Stromal cell of bone marrow (primary cell): ENCODE measurements around the gene DCST1.

Source experiments
- DNase-seq: peaks from one replicate; pipeline ENCODE4 v3.0.0-alpha.2; 2012; ENCODE audit warnings: low read depth

DCST1 gene

DNA sequence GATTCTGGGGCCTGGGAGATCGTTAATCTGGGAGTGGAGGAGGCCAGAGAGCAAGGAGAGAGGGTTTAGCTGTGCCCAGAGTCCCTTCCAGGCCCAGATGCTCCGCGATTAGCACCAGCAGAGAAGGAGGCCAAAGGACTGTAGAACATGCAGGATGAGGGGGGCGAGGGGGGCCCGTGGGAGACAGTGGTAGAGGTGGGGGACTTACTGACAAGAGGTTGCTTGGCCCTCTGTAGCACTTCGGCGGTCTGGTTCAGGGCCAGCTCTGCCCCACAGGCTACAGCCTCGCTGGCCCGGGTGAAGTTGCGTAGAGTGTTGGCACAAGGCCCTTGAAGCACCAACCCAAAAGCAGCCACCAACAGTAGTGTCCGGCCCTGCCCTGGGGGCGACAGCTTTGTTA is 738 bp upstream of the DCST1 start:
- no peak for DNase-seq

DNA sequence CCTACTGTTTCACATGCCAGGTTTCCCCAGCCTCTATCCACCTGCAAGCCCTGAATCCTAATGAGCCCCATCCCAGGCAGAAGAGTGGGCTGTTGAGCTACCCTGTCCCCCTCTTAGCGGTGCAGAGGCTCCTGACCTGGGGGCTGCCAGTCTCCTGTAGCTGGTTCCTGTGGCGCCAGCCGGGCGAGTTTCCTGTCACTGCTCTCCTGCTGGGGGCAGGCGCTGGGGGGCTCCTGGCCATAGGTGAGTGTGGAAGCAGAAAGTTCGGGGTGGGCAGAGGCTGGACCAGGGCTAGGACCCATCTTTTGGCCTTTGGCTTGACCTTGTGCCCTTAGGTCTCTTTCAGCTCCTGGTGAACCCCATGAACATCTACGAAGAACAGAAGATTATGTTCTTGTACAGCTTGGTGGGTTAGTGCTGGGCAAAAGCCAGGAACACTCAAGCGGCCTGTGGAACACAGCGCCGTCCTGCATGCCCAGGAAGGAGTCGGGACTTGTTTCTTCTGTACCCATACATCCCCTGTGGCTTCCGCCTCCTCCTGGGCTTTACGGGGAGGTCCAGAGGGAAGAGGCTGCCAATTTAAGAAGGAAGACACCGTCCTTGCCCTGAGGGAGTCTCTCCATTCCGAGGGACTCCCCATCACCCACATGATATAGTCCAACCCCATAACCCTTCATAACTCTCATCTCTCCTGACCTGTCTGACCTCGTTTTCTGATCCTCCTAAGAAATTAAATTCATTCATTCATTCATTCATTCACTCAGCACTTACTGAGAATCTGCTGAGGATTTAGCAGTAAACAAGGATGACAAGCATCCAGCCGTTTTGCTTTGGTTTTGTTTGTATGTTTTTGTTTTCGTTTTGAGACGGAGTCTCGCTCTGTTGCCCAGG is 939 bp downstream of the DCST1 start:
- DNase-seq: no peak

DNA sequence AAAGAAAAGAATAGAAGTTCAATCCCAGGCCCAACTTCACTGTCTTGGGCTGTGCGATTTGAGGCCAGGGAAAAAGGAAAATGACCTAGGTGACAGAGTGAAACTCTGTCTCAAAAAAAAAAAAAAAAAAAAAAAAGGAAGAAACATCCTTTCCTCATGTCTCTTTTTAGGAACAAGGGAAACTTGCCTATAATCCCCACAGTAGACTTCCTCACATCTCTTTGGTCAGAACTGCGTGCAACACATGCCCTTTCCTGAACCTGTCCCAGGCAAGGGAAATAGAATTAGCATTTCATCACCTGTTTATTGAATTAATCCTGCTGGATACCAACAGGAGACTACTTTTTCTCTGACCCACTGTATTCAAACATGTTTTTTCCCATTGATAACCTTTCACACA is 2.3 kb downstream of the DCST1 start:
- DNase-seq: no peak

DNA sequence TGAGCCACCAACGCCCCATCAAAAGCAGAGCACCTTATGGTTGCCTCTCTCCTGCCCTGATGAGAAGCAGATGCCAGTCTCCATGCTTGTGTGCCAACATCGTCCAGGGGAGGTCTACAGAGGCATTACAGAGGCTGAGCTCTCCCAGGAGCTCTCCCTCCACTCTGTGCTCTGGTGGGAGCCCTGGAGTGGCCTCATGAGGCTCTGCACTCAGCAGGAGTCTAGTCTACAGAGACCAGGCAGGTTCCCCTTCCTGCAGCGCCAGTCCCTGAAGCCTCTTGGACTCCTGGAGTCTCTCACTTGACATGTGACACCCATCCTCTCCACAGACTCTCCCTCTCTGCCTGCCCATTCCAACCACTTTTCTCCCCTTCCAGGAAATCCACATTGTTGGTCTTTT is 3.4 kb downstream of the DCST1 start:
- no peak for DNase-seq

DNA sequence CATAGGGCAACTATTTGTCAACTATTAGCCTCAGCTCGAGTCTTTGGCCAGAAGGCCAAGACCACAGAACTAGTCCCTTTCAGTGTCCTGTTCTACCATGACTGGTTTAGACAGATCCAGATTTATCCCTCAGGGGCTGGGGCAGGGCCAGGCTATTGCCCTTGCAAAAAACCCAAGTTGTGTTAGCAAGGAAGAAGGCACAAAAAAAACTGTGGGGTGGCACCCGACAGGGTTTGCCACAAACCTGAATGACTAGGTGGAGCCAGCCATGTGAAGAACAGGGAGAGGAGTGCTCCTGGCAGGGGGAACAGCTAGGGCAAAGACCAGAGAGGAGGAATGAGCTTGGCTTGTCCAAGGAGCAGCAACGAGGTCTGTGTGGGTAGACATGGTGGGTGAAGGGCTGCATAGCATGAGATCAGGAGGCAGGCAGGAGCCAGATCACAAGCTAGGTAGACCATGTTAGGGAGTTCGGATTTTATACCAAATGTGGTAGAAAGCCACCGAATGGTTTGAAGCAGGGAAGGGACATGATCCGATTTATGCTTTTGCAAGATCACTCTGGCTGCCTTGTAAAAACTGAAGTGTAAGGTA is 4.3 kb downstream of the DCST1 start:
- DNase-seq: no peak

DNA sequence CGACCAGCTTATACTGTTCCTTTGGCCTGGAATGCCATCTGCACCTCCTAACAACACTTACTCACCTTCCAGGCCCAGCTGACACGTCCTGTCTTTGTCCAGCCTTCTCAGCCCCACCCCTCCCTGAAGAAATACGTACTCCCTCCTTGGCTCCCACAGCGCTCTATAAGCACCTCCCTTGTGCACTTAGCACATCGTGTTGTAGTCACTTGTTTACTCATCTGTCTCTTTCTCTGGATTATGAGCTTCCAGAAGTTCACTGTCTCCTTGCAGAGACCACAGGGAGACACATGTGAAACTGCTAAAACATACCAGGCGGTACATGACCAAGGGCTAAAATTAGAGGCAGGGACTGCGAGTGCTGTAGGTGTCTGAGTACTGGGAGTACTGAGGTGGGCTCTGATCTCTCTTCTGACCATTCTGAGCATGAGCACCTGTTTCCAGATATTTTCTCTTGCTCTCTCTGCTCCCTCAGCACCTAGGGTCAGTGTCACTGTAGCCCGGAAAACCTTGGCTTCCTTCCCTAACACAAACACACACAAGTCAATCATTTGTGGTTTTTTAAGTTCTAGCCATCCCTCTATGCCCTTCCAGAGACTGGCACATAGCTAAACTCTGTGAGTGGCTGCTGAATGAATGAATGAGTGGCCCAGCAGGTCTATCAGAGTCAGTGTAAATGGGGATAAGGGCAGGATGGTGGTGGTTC is 5.1 kb downstream of the DCST1 start:
- DNase-seq: no peak

DNA sequence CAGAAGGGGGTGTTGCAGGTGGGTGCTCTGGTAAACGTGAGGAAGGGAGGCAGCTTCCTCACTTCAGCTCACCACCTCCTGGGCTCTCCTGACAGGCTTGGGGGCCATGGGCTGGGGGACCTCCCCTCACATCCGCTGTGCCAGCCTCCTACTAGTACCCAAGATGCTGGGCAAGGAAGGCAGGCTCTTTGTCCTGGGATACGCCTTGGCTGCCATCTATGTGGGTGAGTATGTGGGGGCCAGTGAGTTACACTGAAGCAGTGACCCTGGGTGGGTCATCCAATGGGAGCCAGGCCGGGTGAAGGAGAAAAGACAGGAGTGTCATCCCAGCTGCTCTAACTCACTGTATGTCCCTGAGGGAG is 5.7 kb downstream of the DCST1 start:
- no peak for DNase-seq

DNA sequence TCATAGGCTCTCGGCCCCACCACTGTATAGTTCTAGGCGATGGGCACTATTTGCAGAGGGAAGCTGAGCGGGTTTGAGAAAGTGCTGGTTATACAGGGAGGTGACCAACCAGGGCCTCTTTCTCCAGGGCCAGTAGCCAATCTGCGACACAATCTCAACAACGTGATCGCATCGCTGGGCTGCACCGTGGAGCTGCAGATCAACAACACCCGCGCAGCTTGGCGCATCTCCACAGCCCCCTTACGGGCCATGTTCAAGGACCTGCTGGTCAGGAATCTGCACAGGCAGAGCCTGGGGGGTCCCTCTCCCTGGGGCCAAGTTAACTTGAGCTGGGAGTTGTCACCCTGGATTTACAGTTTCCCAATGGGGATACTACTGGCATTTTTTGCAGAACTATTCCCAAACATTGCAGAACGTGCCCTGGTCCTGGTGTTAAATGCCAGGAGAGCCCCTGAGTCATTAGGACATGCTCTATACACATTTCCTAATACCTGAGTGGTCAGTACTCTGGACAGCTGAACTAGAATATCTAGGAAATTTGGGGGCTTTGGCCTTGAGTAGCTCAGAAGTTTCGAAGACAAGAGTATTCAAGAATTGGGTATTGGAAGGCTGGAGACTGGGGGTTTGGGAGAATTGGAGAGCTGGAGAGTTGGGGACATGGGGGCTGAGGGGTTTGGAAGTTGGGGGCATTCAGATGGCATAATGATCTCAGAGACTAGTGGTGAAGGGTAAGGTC is 6.9 kb downstream of the DCST1 start:
- DNase-seq: no peak

DNA sequence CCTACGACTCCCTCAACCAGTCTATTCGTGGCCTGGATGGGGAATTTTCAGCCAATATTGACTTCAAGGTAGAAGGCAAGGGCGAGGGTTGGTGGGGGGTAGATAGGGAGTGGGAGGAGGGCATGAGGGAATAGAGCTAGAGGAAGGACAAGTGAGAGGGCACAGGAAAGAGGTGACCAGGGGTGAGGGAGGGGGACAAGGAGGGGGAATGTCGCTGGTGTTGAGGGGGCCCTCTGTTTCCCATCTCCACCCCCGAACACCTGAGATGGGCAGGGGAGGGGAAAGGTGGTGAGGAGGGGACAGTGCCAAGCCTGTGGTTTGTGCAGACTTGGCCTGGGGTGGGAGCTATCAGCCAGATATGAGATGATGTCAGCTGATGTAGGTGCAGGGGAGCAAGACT is 9.2 kb downstream of the DCST1 start:
- DNase-seq: no peak

DNA sequence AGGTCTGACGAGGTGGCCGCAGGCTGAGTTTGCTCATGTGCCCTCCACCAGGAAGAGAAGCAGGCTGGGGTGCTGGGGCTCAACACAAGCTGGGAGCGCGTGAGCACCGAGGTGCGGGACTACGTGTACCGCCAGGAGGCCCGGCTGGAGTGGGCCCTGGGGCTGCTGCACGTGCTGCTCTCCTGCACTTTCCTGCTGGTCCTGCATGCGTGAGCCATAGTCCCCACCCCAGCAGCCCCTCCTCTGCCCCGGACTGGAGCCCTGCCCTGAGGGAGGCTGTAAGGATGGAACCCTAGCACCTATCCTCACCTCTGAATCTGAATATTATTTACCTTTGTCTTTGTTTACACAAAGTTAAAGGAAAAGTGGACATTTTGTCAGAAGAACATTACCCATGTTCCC is 9.7 kb downstream of the DCST1 start:
- DNase-seq: no peak

DNA sequence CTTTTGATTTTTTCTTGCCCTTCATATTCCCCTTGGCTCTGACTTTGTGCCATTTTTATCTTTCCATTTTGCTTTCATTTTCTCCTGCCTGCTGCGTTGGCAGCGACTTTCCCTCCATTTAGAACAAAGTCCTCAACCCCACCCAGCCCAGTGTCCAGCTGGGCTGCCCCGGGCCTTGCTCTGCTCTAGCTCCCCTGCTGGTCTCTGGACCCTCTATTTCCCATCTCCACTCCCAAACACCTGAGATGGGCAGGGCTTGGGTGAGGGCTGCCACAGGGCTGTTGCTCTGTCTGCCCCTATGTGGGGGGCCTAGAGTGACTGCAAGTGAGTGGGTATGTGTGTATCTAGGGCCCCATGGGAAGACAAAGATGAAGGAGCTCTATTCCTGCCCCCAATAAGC is 10.2 kb downstream of the DCST1 start:
- DNase-seq: no peak

DNA sequence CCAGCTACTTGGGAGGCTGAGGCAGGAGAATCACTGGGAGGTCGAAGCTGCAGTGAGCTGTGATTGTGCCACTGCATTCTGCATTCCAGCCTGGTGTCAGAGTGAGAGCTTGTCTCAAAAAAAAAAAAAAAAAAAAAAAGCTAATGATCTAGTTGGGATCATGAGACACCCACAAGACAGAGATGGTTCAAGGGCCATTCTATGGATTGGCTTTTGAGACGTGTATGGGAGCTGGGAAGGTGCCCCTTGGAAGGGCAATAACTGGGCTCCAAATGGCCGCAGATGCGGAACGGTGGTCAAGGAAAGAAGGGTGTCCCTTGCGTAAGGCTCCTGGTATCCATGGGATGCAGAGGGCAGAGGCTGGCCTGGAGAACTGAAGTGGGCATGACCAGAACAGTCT is 10.7 kb downstream of the DCST1 start:
- no peak for DNase-seq

DNA sequence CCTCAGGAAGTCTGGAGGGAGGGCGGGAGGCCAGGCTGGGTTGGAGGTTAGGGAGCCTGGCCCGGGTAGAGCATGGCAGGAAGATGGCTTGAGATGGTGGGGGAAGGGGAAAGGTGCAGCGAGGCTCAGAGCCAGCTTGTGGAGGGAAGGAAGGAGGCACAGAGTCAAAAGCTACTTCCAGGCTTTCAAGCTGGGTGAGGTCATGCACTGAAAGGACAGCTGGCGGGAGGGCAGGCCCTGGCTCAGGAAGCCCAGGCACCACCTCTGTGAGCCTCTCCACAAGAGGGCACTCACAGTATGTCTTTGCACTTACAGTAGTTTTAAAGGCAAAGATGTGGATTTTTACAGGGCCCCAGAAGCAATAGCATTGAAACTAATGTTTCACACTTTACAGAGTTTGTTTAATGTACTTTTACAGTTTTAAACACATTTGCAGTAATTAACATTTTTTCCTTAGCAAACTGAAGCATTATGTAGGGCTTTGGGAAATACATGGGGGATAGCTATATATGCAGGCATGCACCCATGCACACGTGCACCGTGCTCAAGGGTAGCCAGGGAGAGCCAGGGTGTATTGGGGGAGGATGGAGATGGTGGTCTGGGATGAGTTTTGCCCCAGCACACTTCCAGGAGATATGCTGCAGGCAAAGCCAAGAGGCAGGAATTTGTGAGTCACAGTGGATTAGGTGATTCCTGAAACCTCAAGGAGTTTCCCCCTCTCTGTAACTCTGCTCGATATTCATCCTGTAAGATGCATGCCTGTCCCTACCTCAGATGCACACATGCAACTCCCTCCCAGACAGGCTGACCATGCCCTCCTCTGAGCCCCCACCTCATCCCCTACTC is 11.4 kb downstream of the DCST1 start:
- peak; percentile 67 for DNase-seq

DNA sequence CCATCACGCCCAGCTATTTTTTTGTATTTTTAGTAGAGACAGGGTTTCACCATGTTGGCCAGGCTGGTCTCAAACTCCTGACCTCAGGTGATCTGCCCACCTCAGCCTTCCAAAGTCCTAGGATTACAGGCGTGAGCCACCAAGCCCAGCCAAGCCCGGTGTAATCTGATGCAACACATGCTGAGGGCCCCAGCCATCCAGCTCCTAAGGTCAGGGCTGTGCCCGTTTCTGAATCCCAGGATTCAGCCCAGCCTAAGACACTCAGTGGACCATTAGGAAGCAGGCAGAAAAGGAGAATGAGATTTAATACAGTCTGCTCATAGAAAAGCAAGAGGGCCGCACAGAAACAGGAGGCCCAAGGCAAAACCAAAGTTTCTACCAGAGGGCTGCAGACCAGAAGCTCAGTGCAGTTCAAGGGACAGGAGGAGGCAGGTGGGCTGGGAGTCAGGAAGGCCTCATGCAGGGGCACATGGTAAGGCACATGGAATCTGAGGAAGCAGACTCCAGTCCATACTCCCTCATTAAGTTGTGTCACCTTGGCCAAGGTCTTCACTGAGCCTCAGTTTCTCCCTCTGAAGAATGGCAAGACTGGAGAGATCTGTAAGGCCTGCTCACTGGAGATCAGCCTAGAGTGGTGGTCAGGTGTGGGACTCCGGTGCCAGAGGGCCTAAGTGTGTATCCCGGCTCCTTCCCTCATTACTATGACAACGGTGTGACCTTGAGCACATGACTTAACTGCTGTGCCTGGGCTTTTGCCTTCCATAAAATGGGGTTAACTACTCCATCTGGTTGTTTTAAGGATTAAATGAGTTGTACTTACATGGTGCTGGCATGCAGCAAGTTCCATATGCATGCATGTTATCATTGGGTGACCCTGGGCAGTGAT is 15.1 kb downstream of the DCST1 start:
- DNase-seq: no peak

DNA sequence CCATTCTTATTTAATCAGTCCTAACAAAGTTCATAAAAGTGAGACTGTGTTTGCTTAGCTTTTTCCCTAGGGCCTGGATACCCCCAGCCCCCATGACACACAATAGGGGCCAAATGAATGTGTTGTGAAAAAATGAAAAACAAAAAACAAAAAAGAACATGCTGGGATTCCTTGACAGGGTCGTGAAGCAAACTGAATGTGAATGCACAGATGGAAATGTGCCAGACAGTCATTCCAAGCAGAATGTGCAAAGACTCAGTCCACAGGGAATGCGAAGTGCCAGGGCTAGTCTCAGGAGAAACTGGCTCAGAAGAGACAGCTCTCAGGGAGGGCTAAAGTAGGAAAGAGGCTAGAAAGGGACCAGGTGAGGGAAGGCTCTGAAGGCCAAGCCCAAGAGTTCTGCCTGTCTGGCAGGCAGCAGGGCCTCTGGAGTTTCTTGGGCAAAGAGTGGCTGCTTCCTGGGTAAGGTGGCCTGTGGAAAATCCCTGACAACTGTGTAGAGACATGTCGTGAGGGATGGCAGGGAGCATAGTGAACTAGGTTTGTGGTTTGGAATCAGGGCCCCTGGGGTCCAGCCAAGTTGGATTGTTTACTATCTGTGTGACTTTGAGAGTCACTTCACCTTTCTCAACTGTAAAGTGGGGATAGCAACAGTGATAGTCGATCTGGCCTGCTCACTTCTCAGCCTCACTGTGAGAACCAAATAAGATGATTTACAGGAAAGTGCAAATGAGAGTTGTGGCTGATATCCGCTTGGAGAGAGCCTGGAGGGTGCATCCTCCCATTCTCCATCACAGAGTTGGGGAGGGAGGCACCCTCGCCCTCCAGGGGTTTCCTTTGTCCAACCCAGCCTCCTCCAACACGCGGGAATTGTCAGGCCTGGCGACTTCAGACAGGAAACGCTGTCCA is 16.3 kb downstream of the DCST1 start:
- DNase-seq: no peak

DNA sequence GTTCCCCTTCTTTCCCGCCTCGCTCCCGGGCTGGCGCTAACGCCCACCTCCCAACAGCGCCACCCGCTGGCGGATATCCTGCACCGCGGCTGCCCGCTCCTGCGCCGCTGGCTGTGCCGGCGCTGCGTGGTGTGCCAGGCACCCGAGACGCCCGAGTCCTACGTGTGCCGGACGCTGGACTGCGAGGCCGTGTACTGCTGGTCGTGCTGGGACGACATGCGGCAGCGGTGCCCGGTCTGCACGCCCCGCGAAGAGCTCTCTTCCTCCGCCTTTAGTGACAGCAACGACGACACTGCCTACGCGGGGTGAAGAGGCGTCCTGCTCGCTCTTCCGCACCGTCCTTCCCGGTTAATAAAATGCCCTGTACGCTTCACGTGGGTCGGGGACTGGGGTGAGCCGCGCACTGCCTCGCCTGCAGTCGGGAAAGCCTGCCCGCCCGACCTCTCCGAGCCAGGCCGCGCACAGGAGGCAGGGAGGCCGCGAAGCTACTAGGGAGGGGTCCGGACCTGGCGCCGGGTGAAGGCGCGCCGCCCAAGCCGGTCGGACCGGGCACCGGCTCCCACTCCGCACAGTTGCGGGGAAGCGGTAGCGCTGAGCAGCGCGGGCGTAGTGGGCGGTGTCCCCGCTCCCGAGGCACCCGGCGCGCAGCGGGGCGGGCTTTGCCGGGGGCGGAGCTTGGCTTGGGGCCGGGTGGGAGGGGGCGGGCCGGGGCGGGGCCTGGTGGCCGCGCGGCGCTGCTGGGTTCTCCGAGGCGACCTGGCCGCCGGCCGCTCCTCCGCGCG is 17.1 kb downstream of the DCST1 start, which contains the start of gene ADAM15:
TSS of gene ADAM15 (plus strand) at position 757 of the 782 bp plus-strand sequence. CDS start 71 bp downstream, outside the sequence.
- peak; percentile 43 for DNase-seq

DNA sequence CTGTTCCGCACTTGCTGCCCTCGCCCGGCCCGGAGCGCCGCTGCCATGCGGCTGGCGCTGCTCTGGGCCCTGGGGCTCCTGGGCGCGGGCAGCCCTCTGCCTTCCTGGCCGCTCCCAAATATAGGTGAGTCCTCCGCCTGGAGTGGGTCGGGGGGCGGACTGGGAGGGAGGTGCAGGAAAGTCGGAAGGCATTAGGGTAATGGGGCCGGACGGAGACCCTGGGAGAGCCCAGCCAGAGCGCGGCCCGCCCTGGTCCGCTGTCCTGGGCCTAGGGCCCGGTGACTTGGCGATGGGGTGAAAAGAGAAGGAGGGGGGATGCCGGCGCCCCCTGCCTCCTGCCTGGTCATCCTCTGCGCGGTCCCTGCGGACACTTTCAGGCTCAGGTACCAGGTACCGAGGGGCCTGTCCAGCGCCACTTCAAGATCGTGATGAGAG is 17.7 kb downstream of the DCST1 start:
- no peak for DNase-seq

DNA sequence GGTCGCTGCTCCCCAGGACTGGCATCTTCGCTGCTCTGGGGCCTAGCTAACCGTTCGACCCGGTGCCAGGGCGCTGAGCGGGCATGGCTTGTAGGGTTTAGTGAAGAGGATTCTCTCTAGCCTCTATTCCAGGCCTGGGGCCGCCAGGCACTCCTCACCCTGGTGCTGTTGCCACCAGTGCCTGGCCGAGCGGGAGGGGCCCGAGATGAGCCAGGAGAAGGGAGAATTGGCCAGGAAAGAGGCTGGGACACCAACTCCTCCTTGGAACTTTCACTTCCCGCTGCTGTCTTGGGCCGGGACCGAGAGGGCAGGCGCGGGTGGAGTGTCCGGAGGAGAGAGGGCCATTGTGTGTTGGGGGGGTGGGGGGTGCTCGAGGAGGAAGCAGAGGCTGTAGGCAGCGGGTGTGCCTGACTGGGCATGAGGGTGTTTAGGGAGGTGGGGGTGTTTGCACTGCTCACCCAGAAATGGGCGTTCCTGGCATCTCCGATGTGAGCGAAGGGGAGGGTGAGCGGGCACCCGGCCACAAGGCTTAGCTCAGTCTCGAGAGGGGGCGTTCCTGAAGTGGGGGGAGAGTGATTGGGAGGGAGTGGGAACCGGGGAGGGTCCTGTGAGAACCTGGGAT is 18.3 kb downstream of the DCST1 start:
- no peak for DNase-seq
